ENCODE measurements around the gene ITGB1BP1. TPM values are rescaled to one million over a fixed set of nuclear protein-coding genes. Genes with fewer than 3 reads are reported as not detected.

ITGB1BP1 gene
- total RNA-seq, 1 donor from 2014 or later = 59.3 TPM

DNA sequence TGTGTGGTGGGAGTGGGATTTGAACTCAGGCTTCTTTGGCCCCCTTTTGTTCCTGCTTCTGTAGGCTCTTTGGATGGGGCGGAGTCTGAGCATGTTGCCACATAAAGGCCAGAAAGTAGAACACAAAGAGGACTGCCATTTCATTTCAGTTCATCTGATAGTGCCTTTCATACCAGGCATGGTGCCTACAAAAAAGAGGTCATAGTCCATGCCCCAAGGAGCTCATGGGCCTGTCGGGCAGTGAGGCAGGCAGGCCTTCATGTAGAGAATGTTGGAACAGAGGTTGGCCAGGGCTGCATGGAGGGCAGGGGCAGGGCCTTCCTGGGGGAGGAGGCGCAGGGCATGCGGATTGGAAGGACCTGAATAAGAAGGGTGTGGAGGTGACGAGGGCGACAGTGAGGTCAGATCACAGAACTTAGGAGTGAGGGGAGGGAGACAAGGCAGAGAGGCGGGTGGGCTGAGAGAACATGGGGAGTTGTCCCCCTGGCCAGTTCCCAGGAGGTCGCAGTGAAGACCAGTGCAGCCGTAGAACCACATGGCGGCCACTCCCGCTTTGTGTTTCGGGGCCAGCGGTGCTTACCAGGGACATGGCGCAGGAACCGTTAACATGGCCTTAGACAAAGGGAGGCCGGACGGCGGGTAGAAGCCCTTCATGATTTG is 49.1 kb downstream of the ITGB1BP1 start:
- DNase-seq (ENCODE audit: low read depth, low spot score) = no peak
- H3K4me3 Mint-ChIP-seq = no peak overlapping the region
- peak overlapping the region; percentile 84 for H3K27ac Mint-ChIP-seq (ENCODE audit: unreplicated experiment)
- H3K4me1 Mint-ChIP-seq = peaks cover 11% of the 10 kb centered on the region
- peaks cover 77% of the 10 kb centered on the region for H3K27me3 Mint-ChIP-seq (ENCODE audit: low read depth)
- H3K9me3 Mint-ChIP-seq = no peaks in the 10 kb centered on the region
- H3K36me3 Mint-ChIP-seq (ENCODE audit: low read depth) = peaks cover 30% of the 10 kb centered on the region
- TF ChIP-seq, protein P1, sequence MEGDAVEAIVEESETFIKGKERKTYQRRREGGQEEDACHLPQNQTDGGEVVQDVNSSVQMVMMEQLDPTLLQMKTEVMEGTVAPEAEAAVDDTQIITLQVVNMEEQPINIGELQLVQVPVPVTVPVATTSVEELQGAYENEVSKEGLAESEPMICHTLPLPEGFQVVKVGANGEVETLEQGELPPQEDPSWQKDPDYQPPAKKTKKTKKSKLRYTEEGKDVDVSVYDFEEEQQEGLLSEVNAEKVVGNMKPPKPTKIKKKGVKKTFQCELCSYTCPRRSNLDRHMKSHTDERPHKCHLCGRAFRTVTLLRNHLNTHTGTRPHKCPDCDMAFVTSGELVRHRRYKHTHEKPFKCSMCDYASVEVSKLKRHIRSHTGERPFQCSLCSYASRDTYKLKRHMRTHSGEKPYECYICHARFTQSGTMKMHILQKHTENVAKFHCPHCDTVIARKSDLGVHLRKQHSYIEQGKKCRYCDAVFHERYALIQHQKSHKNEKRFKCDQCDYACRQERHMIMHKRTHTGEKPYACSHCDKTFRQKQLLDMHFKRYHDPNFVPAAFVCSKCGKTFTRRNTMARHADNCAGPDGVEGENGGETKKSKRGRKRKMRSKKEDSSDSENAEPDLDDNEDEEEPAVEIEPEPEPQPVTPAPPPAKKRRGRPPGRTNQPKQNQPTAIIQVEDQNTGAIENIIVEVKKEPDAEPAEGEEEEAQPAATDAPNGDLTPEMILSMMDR (conservative IDR thresholded peaks at IDR 0.05) = no peak

DNA sequence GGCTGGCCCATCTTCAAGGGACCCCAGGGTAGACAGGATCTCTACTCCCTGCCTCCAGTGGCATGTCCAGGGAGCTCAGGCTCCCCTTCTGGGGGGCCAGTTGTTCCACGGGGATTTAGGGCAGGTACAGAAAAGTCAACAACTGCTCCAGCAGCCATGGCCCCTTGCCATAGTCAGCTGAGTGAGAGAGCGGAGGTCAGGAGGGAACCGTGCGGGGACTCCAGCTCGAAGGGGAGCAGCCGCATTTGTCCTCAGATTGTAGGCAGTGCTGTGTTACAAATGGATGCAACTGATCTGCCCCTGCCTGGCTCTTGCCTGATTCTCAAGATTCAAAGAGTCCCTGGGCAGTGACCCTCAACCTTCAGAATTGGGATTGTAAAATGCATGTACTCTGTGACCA is 49.9 kb downstream of the ITGB1BP1 start:
- Mint-ChIP-seq H3K4me3 (no peak overlapping the region), H3K27ac (ENCODE audit: unreplicated experiment) (peak overlapping the region; percentile 84), H3K4me1 (peaks cover 11% of the 10 kb centered on the region), H3K9me3 (no peaks in the 10 kb centered on the region), H3K36me3 (ENCODE audit: low read depth) (peaks cover 32% of the 10 kb centered on the region), H3K27me3 (ENCODE audit: low read depth) (peaks cover 81% of the 10 kb centered on the region)
- TF ChIP-seq, protein P1 (conservative IDR thresholded peaks at IDR 0.05) = no peak
- no peak for DNase-seq (ENCODE audit: low read depth, low spot score)

DNA sequence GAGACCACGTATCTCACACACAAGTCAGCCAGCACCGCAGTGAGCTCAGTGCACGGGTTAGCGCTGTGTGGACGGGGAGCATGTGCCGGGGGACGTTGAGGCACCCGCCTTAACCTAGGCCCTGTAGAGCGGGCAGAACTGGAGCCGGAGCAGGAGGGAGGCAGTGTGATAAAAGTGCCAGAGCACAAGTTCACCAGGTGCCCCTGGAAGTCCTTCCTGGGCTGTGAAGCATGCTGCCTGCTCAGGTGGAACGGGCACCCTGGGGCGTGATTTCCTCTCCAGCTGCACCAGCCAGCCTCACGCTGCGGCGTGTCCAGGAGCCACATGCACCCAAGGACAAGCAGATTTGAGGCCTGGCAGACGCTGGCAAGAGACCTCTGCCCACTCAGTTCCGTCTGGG is 50.3 kb downstream of the ITGB1BP1 start:
- TF ChIP-seq, protein P1 (conservative IDR thresholded peaks at IDR 0.05) = no peak
- H3K4me1 Mint-ChIP-seq = peaks cover 11% of the 10 kb centered on the region
- DNase-seq (ENCODE audit: low read depth, low spot score) = no peak
- H3K27ac Mint-ChIP-seq (ENCODE audit: unreplicated experiment) = no peak overlapping the region
- H3K9me3 Mint-ChIP-seq = no peaks in the 10 kb centered on the region
- H3K4me3 Mint-ChIP-seq = no peak overlapping the region
- H3K27me3 Mint-ChIP-seq (ENCODE audit: low read depth) = peaks cover 82% of the 10 kb centered on the region
- H3K36me3 Mint-ChIP-seq (ENCODE audit: low read depth) = peaks cover 36% of the 10 kb centered on the region

DNA sequence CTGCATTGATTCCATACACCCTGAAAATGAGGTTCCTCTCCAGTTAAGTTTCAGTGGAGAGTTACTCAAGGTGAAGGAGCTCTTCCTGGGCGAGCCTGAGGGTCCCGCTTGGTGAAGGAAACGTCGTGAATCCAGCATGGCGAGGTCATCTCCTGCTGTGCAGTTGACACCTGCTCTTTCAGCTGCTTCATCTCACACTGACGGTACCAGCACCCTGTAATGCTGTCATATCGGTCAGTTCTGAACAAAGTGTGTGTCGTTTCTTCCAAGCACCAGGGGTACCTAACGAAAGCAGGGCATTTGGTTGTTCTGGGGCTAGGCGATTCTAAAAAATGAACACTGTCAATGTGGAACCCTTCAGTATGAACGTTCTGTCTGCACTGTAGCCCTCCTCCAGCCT is 52.6 kb downstream of the ITGB1BP1 start:
- TF ChIP-seq, protein P1 (conservative IDR thresholded peaks at IDR 0.05) = no peak
- DNase-seq (ENCODE audit: low read depth, low spot score) = no peak
- H3K27me3 Mint-ChIP-seq (ENCODE audit: low read depth) = peaks cover 65% of the 10 kb centered on the region
- H3K4me3 Mint-ChIP-seq = no peak overlapping the region
- H3K9me3 Mint-ChIP-seq = no peaks in the 10 kb centered on the region
- H3K4me1 Mint-ChIP-seq = peaks cover 7% of the 10 kb centered on the region
- H3K36me3 Mint-ChIP-seq (ENCODE audit: low read depth) = peaks cover 34% of the 10 kb centered on the region
- H3K27ac Mint-ChIP-seq (ENCODE audit: unreplicated experiment) = no peak overlapping the region

DNA sequence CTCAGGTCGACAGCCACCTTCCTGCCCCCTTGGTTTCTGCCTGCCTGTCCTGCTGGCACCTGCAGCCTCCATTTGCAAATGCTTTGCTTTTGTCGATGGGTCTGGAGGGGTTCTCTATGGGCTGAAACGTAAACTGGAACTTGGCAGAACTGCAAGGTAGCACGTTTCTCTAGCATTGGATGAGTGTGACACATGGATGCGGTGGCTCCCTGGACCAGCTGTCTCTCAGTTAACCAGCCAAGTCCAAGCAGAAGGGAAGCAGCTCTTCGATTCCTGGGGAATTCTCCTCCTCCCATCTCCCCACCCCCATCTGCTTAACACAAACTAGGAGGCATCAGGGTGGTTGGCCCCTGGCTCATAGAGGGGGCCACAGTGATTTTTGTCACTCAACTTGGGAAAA is 57.3 kb downstream of the ITGB1BP1 start:
- H3K4me1 Mint-ChIP-seq = no peaks in the 10 kb centered on the region
- TF ChIP-seq, protein P1 (conservative IDR thresholded peaks at IDR 0.05) = no peak
- H3K4me3 Mint-ChIP-seq = no peak overlapping the region
- no peaks in the 10 kb centered on the region for H3K9me3 Mint-ChIP-seq
- DNase-seq (ENCODE audit: low read depth, low spot score) = no peak
- H3K27me3 Mint-ChIP-seq (ENCODE audit: low read depth) = peaks cover 29% of the 10 kb centered on the region
- H3K27ac Mint-ChIP-seq (ENCODE audit: unreplicated experiment) = no peak overlapping the region
- H3K36me3 Mint-ChIP-seq (ENCODE audit: low read depth) = peaks cover 34% of the 10 kb centered on the region
